CD4-positive, alpha-beta T cell (primary cell): Measurements from ENCODE around the gene ACOT2. TPM values are rescaled to one million over a fixed set of nuclear protein-coding genes. Genes with fewer than 3 reads are reported as not detected.

Experiments
- ATAC-seq: fragments of 200-7000 bp; cut with Tn5 transposase; one replicate; pipeline ENCODE4 v1.10.0; 2022; ENCODE audit warnings: mild to moderate bottlenecking; ENCODE audit not compliant: poor library complexity
- CTCF ChIA-PET: fragments of 350-600 bp; sonication (Branson Sonifier 250); formaldehyde crosslinking; loops from one replicate; lab custom pipeline; 2021; ENCODE audit warnings: antibody characterized with exemption, inconsistent platforms; lab: Charles Lee
- POLR2A ChIA-PET: fragments of 350-600 bp; sonication (Branson Sonifier 250); formaldehyde crosslinking; loops from one replicate; lab custom pipeline; 2021; ENCODE audit warnings: antibody characterized with exemption, inconsistent platforms; lab: Charles Lee
- DNase-seq, 14 experiments: peaks; one replicate each; pipeline ENCODE4 v3.0.0-alpha.2; 2013 to 2020; ENCODE audit warnings: mixed read lengths in 2 of 14
- H3K27ac ChIP-seq, 2 donors: one replicate each; pipeline versions ENCODE4 v1.5.1 to v1.7.0; 2013; ENCODE audit warnings: low read length in 2 of 2, low read depth in 1 of 2, mild to moderate bottlenecking in 1 of 2
- H3K27me3 ChIP-seq, 2 experiments: 1 replicate in 1 of 2; 2 replicates in 1 of 2; pipeline versions ENCODE4 v1.6.1 to v1.7.0; 2013; ENCODE audit warnings: low read length in 2 of 2, control low read depth in 1 of 2, mild to moderate bottlenecking in 1 of 2, moderate library complexity in 1 of 2; ENCODE audit not compliant: insufficient read depth in 2 of 2, control insufficient read depth in 1 of 2
- H3K36me3 ChIP-seq: one replicate; pipeline ENCODE4 v1.6.1; 2013; ENCODE audit warnings: low read length, control low read depth; ENCODE audit not compliant: insufficient read depth
- H3K4me1 ChIP-seq: one replicate; pipeline ENCODE4 v1.6.1; 2013; ENCODE audit warnings: low read length, control low read depth; ENCODE audit not compliant: insufficient read depth
- H3K4me3 ChIP-seq: one replicate; pipeline ENCODE4 v1.5.1; 2013; ENCODE audit warnings: mild to moderate bottlenecking, low read length, moderate library complexity
- H3K9me3 ChIP-seq, 2 experiments: 1 replicate in 1 of 2; 2 replicates in 1 of 2; pipeline versions ENCODE4 v1.6.1 to v1.7.0; 2013; ENCODE audit warnings: low read length in 2 of 2, mild to moderate bottlenecking in 2 of 2, control low read depth in 1 of 2, moderate library complexity in 1 of 2; ENCODE audit not compliant: control insufficient read depth in 1 of 2, insufficient read depth in 1 of 2
- H3K27ac Mint-ChIP-seq: one replicate; pipeline ENCODE4 v1.8.0; 2020; ENCODE audit warnings: mixed read lengths
- H3K27me3 Mint-ChIP-seq: one replicate; pipeline ENCODE4 v1.8.0; 2021; ENCODE audit warnings: mixed read lengths
- H3K36me3 Mint-ChIP-seq: one replicate; pipeline ENCODE4 v1.8.0; 2021; ENCODE audit warnings: low read depth, mixed read lengths
- H3K4me1 Mint-ChIP-seq: one replicate; pipeline ENCODE4 v1.8.0; 2021; ENCODE audit warnings: low read depth, mixed read lengths
- H3K4me3 Mint-ChIP-seq: one replicate; pipeline ENCODE4 v1.8.0; 2020; ENCODE audit warnings: mild to moderate bottlenecking, mixed read lengths
- H3K9me3 Mint-ChIP-seq: one replicate; pipeline ENCODE4 v1.8.0; 2020; ENCODE audit warnings: mixed read lengths
- CTCF ChIP-seq: fragments of 200-600 bp; IDR thresholded peaks from one replicate; pipeline ENCODE4 v1.8.0; 2022; ENCODE audit warnings: antibody characterized with exemption, mild to moderate bottlenecking
- intact Hi-C, 2 experiments: fragments of 100-400 bp; cut with DNase I in 1 of 2; cut with micrococcal nuclease in 1 of 2; formaldehyde crosslinking; loops; one replicate each; pipeline versions ENCODE4 v1.15.1 to v1.9.0; 2023 to 2025; cut with DNase I, micrococcal nuclease
- total RNA-seq, 174 experiments: library from RNA in 2 of 174; stranded (reverse) in 2 of 174; gene quantifications; one replicate each; pipeline ENCODE4 v1.2.3 and lab custom pipeline; 2021 to 2026

The ACOT2 gene
- total RNA-seq, 2 experiments from 2014 or later: 16.1 to 17.6 TPM

GRCh38 chr14:73620268-73620667 lies 51.3 kb downstream of the ACOT2 start:
- POLR2A ChIA-PET: no interaction called here

DNA sequence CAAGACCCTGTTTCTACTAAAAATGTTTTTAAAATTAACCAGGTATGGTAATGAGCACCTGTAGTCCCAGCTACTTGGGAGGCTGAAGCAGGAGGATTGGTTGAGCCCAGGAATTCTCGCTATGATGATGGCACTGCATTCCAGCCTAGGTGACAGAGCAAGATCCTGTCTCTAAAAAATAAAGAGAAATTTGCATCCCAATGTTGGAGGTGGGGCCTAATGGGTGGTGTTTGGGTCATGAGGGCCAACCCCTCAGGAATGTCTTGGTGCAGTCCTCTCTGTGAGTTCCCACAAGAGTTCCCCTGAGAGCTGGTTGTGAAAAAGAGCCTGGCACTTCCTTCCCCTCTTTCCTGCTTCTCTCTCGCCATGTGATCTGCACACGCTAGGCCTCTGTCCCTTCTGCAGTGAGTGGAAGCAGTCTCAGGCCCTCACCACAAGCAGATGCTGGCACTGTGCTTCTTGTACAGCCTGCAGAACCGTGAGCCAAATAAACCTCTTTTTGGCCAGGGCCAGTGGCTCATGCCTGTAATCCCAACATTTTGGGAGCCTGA lies 54.6 kb downstream of the ACOT2 start:
- DNase-seq (no peak), ATAC-seq (no peak)
- Mint-ChIP-seq H3K4me1 (no peaks in the 10 kb centered on the region), H3K27ac (no peak overlapping the region), H3K9me3 (no peaks in the 10 kb centered on the region), H3K4me3 (no peak overlapping the region), H3K36me3 (no peaks in the 10 kb centered on the region), H3K27me3 (no peaks in the 10 kb centered on the region)
- H3K9me3 ChIP-seq: no peaks in the 10 kb centered on the region
- no peak overlapping the region for H3K27ac ChIP-seq
- H3K36me3 ChIP-seq: no peaks in the 10 kb centered on the region
- TF ChIP-seq CTCF: no peak
- H3K27me3 ChIP-seq: no peaks in the 10 kb centered on the region
- H3K4me1 ChIP-seq: no peaks in the 10 kb centered on the region
- ChIA-PET POLR2A (no interaction called here), CTCF (no interaction called here)
- intact Hi-C loops: no loop called here
- no peak overlapping the region for H3K4me3 ChIP-seq

More at GRCh38 chr14:73620268-73620667, 51.3 kb downstream of the ACOT2 start:
- Histone ChIP-seq H3K27ac (no peak overlapping the region), H3K4me3 (no peak overlapping the region), H3K36me3 (no peaks in the 10 kb centered on the region), H3K27me3 (no peaks in the 10 kb centered on the region), H3K4me1 (no peaks in the 10 kb centered on the region), H3K9me3 (no peaks in the 10 kb centered on the region)
- CTCF ChIA-PET: no interaction called here
- H3K27ac Mint-ChIP-seq: no peak overlapping the region
- intact Hi-C loops: no loop called here
- no peak overlapping the region for H3K4me3 Mint-ChIP-seq
- no peaks in the 10 kb centered on the region for H3K9me3 Mint-ChIP-seq
- TF ChIP-seq CTCF: no peak
- H3K4me1 Mint-ChIP-seq: no peaks in the 10 kb centered on the region
- ATAC-seq: no peak
- DNase-seq: no peak
- H3K27me3 Mint-ChIP-seq: no peaks in the 10 kb centered on the region
- no peaks in the 10 kb centered on the region for H3K36me3 Mint-ChIP-seq

Other genes with a start within 250 kb of the ACOT2 start
- gene NUMB, start 110.7 kb upstream of the ACOT2 start, total RNA-seq: 10 to 100 TPM; 27.9 to 31.5 TPM
- 10 to 100 TPM; 26.7 to 28.5 TPM for gene RIOX1, start 78.3 kb upstream of the ACOT2 start, total RNA-seq
- 1 to 10 TPM; 2.9 to 3.7 TPM for gene ACOT1, start 32.1 kb upstream of the ACOT2 start, total RNA-seq
- not detected for gene HEATR4, start 10.3 kb upstream of the ACOT2 start, total RNA-seq
- gene ACOT4, start 22.7 kb downstream of the ACOT2 start, total RNA-seq: 1 to 10 TPM; 1.0 to 1.2 TPM
- not detected for gene ACOT6, start 43.3 kb downstream of the ACOT2 start, total RNA-seq
- gene DNAL1, start 75.8 kb downstream of the ACOT2 start, total RNA-seq: 1 to 10 TPM; 2.9 to 3.7 TPM
- gene PNMA1, start 145.2 kb downstream of the ACOT2 start, total RNA-seq: 10 to 100 TPM; 52.6 to 55.9 TPM